Islet of Langerhans (tissue), 1 donor: ENCODE measurements around the gene CPA2.

ENCODE experiments used
- FAIRE-seq: peaks from one replicate; lab custom pipeline; 2011; peaks lifted over from hg19 to GRCh38; lab: Jason Lieb, UNC

CPA2 gene

DNA sequence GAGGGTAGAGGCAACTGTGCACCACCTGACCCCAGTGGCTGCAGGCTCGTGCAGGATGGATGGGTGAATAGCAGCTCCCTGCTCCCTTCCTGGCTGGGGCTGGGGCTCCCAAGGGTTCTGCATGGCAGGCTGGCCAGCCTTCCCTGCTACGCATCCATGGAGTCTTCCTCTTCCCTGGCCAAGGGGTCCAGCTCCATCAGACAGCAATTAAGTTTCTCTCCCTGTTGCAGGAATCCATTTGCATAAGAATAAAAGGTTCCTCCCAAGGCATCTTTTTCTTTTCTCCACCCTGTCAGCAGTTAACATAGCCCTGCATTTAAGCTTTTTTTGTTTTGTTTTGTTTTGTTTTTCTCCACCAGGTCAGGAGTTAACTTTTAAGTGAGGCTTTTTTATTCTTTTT, 10.0 kb upstream of the CPA2 start:
- no peak for FAIRE-seq

- FAIRE-seq, result peak; percentile 93
Observed at GRCh38 chr7:130258494-130259078, 8.1 kb upstream of the CPA2 start.

DNA sequence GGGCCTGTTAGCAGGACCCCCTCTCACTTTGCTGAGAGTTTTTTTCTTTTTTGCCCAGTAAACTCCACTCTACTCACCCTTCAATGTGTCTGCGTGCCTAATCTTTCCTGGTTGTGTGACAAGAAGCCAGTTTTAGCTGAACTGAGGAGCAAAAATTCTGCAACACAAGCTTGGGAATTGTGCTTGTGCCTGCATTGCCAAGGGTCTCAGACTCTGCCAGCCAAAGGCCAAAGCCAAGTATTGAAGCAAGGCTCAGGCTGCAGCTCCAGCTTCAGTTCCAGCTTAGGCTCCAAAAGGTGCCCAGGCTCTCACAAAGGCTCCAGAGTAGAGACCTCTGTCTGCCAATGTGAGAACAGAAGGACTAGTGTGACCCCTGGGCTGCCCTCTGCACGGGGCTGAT, 4.2 kb upstream of the CPA2 start:
- FAIRE-seq, result no peak

DNA sequence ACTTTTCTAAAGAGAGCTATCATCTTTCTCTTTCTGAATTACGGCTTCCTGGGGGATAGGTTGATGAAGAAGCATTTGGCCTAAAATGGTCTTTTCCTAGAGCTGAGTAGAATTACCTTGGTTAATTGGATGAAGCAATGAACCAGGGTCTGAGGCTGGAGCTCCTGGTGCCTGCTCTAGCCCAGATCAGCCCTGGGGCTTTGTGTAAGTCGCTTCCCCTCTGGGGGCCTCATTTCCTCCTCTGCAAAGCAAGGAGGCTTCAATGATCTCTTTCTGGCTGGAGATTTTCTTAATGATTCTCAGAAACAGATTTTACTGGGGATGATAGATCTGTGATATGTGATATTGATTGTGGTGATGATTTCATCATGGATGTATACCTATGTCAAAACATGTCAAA, 3.5 kb upstream of the CPA2 start:
- no peak for FAIRE-seq

DNA sequence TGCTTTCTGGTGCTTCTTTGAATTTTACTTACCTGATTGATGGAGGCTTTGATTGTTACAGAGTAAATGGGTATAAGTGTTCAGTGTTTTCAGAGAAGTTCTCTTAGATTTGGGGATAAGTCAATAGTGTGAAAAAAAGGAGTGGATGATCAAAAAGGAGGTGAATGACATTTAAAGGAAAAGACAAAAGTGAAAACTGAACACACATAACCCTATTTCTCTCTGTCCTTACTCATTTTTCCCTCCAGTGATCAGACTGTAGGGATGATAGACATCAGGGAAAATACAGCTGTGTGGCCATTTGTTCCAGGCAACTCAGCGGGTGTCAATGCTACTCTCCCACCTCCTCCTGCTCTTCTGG, 278 bp downstream of the CPA2 start:
- no peak for FAIRE-seq

DNA sequence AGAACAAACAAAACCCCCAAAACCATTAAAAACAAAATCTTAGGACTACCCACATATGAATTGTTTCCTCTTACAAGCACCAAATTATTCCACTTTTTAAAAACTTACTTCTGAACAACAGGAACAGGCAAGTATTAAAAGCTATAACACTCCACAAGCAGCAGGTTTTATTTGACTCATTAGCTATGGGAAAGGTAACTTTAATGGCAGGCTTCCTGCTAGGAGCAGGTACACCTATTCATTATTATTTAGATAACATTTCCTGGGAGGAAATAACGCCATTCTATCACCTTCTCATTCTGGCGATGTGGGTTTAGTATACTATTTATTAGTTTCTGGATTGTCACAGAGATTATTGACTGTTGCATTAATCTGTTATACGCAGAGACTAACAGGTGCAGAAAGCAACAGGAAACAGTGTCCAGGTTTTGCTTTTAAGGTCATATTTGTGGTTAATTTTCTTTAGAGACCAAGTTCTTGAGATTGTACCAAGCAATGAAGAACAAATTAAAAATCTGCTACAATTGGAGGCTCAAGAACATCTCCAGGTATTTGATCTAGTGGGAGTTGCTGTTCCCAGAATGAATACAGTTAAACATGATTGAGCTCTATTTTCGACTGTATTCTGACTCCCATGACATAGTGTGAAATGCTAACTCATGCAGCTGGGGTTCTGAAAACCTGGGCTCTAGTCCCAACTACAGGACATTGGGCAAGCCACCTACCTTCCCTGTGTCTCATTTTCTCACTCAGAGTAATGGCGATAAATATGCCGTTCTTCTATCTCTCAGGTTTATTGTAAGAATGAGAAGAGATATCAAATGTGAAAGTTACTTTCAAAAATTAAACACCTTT, 2.0 kb downstream of the CPA2 start:
- no peak for FAIRE-seq

- FAIRE-seq, result no peak
Observed at GRCh38 chr7:130269318-130269694, 2.6 kb downstream of the CPA2 start.

- FAIRE-seq, result no peak
Observed at GRCh38 chr7:130270947-130271800, 4.5 kb downstream of the CPA2 start.

DNA sequence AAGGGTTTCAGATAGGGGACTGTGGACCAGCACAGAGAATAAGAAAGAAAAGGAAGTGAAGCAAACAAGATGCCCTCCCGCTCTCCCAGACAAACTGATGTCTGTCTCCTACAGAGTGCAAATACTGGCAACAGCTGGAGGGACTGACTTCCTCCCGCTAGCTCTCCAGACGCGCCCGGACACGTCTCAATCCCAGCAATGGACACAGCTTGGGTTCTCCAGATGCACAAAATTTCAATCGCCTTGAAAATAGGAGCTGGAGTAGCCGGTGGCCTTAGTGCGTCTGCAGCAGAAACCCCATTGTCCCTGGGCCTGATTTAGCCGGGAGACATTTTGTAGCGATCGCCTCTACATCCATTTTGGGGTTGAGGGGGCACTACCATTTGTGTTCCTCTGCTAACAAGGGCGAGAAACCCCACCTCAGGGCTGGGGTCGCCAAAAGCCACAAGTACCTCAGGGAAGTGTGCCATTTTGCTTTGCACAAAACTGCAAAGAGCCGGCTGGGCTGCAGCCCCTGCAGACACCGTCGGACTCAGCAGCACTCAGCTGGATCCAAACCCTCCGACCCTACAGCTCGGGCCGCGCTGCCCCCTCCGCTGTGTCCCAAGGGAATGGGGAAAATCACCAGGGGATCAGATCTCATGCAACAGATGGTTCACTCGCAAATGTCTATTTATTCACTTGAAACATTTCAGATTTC, 5.9 kb downstream of the CPA2 start:
- no peak for FAIRE-seq

DNA sequence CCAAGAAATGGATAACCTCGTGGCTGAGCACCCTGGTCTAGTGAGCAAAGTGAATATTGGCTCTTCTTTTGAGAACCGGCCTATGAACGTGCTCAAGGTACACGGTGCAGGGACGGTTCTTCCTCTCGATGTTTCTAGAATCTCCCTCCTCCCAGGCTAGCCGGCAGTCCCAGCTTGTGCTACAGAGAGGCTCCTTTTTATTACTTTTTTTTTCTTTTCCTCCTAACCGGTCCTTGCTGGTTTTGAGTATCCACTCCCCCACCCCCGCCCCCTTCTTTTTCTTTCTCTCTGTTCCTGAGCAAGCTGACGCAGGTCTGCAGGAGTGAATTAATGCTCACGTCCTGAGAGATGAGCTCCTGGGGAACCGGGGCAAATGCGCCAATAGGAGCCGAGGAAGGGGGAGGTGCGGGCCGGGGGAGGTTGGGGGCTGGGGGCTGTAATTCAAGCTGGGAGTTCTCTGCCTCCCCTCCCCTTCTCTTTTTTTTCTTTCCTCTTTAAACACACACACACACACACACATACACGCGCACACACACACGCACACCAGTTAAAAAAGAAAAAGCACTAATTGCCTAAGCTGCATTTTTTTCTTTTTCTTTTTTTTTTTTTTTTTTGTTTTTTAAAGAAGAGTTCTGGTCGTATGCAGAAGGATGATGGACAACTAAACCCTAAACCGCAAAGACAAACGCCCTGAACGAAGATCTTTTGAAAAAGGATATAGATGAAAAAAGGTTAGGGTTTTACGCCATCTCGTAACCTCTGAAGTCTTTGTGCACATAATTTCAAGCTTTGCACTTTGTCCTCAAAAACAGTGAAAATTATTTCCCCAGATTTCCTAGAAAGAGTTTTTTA, 6.6 kb downstream of the CPA2 start:
- peak; percentile 71 for FAIRE-seq

GRCh38 chr7:130273933-130274255, 7.2 kb downstream of the CPA2 start:
- FAIRE-seq, result no peak

GRCh38 chr7:130274296-130274695, 7.6 kb downstream of the CPA2 start:
- FAIRE-seq, result peak; percentile 53

GRCh38 chr7:130274983-130275591, 8.4 kb downstream of the CPA2 start:
- FAIRE-seq, result no peak

DNA sequence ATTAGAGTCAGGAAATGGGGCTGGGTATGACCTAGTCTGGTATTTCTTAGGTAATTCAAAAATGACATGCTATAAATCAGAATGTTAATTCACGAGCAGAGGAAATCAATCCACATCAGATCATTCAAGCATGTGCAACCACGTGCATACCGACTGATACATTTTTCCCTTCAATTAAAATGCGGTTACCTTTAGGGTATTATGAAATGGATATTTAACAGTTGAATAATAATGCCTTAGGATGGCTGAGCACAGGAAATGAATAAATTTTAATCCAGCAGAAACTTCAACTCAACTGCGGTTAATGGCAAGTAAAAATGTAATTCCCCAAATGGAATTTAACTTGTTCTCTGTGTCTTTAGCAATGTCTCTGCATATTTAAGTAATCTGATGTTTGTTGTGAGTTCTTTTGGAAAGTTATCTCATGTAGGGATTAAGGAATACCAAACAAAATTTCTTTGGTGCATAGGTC, 9.2 kb downstream of the CPA2 start:
- no peak for FAIRE-seq

DNA sequence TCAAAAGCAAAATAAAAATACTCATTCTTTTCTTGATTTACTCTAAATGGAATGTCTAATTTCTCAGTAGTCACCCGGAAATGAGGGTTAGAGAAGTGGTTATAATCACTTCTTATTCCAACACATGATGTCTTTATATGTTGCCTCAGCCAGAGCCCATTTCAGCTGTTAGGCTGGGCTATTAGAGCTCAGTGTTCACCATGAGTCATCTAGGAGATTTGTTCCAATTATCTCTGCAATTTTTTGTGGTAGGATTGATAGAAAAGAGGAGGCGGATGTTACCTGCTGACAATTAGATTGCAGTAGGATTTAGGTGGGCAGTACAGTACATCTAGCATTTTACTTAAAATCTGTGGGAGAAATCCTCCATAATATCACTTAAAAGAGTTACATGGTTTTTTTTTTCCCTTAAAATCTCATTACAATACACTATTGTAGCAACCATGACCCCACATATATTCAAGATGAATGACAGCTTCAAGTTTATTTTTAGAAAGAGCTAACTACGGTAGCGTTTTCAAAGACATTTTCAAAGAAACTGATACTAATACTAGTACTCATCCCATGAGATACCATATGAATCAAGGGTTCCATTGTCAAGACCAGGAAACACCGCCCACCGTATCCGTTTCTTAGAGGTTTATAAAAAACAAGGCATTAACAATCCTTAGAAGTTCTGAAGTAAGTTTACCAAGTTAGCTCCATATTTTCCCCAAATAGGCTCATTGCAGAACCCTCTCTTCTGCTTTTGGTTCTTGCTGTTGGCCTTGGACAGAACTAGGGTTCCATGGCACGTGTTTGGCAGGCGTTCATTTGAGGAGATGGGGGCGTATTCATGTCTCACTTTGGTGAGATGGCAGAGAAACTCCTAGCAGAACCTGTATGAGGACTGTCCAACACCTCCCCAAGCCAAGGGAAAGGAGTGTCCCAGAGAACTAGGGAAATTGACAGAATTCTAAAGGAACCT, 10.4 kb downstream of the CPA2 start:
- no peak for FAIRE-seq

GRCh38 chr7:130277763-130278643, 11.3 kb downstream of the CPA2 start:
- FAIRE-seq, result peak; percentile 75

- FAIRE-seq, result no peak
Observed at GRCh38 chr7:130278860-130279259, 12.2 kb downstream of the CPA2 start.

- FAIRE-seq, result no peak
Observed at GRCh38 chr7:130279286-130279685, 12.6 kb downstream of the CPA2 start.

DNA sequence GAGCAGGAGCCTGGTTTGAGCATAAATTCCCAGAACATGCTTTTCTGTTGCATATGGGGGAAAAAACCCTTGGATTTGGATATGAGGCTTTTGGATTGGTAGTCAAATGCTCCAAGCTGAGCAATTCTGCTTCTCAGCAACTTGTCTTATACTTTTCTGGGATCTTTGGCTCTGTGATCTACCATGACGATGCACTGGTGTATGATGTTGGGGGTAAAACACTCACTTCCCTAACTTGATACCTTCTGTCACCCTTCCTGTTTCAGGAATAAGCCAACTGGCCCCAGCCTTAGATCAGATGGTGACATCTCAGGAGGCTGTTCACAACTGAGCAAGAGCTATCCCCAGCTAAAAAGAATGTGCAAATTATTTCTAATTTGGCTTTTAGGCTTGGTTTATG, 13.2 kb downstream of the CPA2 start:
- no peak for FAIRE-seq
